ENCODE results near the gene KRTAP10-5.

The KRTAP10-5 gene

DNA sequence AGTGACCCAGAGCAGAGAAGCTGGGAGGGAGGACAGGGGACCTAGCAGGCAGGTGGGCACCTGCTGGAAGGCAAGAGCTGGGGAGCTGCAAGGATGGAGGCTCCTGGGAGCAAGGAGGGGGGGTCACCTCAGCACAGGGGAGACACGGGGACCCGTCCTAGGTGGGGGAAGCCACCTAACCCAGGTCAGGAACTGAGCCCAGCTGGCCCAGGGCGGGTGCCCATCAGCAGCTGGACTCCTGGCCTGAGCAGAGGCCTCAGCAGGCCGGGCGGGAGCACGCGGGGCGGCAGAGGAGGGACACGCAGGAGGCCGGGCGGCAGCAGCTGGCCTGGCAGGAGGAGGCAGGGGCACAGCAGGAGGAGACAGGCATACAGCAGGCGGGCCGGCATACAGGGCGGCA lies 41.4 kb downstream of the KRTAP10-5 start:
- no peak for DNase-seq (ENCODE audit: extremely low read depth, insufficient read length)
- no peaks in the 10 kb centered on the region for H3K27me3 ChIP-seq (replicated peaks; ENCODE audit: control insufficient read depth, insufficient read depth, low read length)
- no peak overlapping the region for H3K4me3 ChIP-seq (replicated peaks; ENCODE audit: low read depth, low read length)
- H3K36me3 ChIP-seq (ENCODE audit: control insufficient read depth, insufficient read depth, low read length): no peaks in the 10 kb centered on the region
- TF ChIP-seq, protein P1, sequence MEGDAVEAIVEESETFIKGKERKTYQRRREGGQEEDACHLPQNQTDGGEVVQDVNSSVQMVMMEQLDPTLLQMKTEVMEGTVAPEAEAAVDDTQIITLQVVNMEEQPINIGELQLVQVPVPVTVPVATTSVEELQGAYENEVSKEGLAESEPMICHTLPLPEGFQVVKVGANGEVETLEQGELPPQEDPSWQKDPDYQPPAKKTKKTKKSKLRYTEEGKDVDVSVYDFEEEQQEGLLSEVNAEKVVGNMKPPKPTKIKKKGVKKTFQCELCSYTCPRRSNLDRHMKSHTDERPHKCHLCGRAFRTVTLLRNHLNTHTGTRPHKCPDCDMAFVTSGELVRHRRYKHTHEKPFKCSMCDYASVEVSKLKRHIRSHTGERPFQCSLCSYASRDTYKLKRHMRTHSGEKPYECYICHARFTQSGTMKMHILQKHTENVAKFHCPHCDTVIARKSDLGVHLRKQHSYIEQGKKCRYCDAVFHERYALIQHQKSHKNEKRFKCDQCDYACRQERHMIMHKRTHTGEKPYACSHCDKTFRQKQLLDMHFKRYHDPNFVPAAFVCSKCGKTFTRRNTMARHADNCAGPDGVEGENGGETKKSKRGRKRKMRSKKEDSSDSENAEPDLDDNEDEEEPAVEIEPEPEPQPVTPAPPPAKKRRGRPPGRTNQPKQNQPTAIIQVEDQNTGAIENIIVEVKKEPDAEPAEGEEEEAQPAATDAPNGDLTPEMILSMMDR (IDR thresholded peaks at IDR 0.05; ENCODE audit: insufficient read depth, low read length, poor library complexity, severe bottlenecking): no peak

DNA sequence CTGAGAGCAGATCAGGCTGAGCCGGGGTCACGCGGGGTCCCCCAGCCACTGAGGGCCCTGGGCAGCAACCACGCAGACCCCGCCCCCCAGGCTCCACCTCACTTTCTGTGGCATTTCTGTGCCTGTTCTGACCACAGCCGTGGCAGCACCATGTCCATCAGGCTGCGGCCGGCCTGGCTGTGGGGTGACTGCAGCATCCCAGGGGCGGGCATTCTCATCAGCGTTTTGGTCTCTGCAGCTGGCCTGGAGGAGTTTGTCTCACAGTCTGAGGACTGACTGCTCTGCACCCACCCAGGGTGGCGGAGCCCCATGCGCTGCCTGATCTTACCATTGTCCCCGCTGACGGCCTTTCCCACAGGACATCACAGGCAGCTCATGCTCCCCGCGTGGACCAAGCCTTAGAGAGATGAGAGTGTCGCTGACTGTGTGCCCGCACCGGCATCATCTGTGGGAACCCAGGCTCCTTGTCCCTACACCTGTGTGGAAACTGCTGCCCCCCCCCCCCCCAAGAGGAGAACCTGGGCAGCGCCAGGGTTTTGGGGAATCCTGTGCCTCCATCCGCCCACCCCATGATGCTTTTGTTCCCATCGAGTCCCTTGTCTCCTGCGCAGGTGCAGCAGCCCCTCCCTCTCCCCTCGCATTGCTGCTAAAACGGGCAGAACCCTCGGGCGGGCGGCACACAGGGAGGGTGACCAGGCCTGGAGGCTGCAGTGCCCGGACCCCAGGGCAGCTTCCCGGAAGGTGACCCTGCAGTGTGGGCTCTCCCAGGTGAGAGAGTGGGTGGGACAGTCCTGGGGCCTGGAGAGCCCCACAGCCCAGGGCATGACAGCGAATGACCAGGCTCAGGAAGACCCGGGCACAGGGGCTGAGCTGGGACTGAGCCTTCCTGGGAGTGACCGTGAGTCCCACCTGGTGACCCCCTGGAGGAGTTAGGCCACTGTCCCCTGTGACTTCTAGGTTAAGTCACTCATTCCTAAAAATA lies 42.2 kb downstream of the KRTAP10-5 start:
- Histone ChIP-seq H3K4me3 (replicated peaks; ENCODE audit: low read depth, low read length) (no peak overlapping the region), H3K36me3 (ENCODE audit: control insufficient read depth, insufficient read depth, low read length) (no peaks in the 10 kb centered on the region), H3K27me3 (replicated peaks; ENCODE audit: control insufficient read depth, insufficient read depth, low read length) (no peaks in the 10 kb centered on the region)
- no peak for DNase-seq (ENCODE audit: extremely low read depth, insufficient read length)
- TF ChIP-seq, protein P1 (IDR thresholded peaks at IDR 0.05; ENCODE audit: insufficient read depth, low read length, poor library complexity, severe bottlenecking): no peak

DNA sequence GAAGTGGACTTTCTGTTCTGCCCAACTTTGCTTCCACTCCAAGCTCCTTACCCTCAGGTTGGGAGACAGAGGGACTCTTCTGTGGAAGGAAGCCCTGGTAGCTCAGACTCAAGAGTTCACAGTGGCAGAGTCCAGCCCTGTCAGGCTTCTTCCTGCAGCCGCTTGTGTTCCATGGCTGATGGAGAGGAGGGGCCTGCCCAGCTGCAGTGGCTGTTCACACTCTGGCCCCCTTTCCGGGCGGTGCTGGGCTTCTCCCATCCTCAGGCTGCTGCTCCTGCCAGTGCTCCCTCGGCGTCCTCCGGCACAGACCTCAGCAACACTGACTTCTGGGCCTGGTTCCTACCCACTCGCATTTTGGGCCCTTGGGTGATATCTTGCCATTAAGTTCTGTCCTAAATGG lies 44.4 kb downstream of the KRTAP10-5 start:
- Histone ChIP-seq H3K4me3 (replicated peaks; ENCODE audit: low read depth, low read length) (no peak overlapping the region), H3K36me3 (ENCODE audit: control insufficient read depth, insufficient read depth, low read length) (no peaks in the 10 kb centered on the region), H3K27me3 (replicated peaks; ENCODE audit: control insufficient read depth, insufficient read depth, low read length) (no peaks in the 10 kb centered on the region)
- DNase-seq (ENCODE audit: extremely low read depth, insufficient read length): no peak
- TF ChIP-seq, protein P1 (IDR thresholded peaks at IDR 0.05; ENCODE audit: insufficient read depth, low read length, poor library complexity, severe bottlenecking): no peak

DNA sequence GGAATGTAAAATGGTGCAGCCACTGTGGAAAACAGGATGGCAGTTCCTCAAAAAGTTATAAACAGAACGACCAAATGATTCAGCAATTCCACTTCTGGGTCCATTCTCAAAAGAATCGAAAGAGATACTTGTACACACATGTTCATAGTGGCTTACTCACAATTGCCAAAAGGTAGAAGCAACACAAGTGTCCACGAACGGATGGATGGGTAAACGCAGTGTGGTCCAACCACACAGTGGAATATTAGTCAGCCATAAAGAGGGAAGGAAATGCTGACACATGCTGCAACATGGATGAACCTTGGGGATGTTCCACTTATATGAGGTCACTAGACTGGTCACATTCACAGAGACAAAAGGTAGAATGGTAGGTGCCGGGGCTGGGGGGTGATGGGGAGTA lies 45.7 kb downstream of the KRTAP10-5 start:
- TF ChIP-seq, protein P1 (IDR thresholded peaks at IDR 0.05; ENCODE audit: insufficient read depth, low read length, poor library complexity, severe bottlenecking): no peak
- H3K27me3 ChIP-seq (replicated peaks; ENCODE audit: control insufficient read depth, insufficient read depth, low read length): no peaks in the 10 kb centered on the region
- H3K36me3 ChIP-seq (ENCODE audit: control insufficient read depth, insufficient read depth, low read length): no peaks in the 10 kb centered on the region
- DNase-seq (ENCODE audit: extremely low read depth, insufficient read length): no peak
- H3K4me3 ChIP-seq (replicated peaks; ENCODE audit: low read depth, low read length): no peak overlapping the region

DNA sequence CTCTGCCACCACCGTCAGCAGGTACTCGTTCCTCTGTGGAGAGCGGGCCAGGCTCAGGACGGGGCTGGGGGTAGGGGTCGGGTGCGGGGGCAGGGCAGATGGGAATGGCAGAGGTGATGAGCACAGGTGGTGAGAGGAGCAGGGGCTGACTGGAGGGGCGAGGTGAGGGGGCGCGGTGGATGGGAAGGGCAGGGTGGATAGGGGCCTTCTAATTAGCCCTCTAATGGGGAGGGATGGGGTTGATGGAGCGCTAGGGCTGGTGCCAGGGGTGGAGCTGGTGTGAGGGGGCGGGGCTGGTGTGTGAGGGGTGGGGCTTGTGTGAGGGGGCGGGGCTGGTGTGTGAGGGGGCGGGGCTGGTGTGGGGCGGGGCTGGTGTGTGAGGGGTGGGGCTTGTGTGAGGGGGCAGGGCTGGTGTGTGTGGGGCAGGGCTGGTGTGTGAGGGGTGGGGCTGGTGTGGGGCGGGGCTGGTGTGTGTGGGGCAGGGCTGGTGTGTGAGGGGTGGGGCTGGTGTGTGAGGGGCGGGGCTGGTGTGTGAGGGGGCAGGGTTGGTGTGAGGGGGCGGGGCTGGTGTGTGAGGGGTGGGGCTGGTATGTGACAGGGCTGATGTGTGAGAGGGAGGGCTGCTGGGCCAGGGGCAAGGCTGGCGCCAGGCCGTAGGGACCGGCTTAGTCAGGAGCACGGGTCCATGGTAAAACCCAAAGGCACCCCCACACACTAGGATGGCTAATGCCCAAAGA lies 46.3 kb downstream of the KRTAP10-5 start:
- H3K4me3 ChIP-seq (replicated peaks; ENCODE audit: low read depth, low read length): no peak overlapping the region
- H3K27me3 ChIP-seq (replicated peaks; ENCODE audit: control insufficient read depth, insufficient read depth, low read length): no peaks in the 10 kb centered on the region
- no peak for DNase-seq (ENCODE audit: extremely low read depth, insufficient read length)
- H3K36me3 ChIP-seq (ENCODE audit: control insufficient read depth, insufficient read depth, low read length): no peaks in the 10 kb centered on the region
- TF ChIP-seq, protein P1 (IDR thresholded peaks at IDR 0.05; ENCODE audit: insufficient read depth, low read length, poor library complexity, severe bottlenecking): no peak

Data from GM06990 (cell line).